Upper lobe of left lung (tissue), 4 donors: ENCODE data around the gene NUDT8.

Source experiments
- POLR2A ChIP-seq, 4 donors: fragments of 450-650 bp; IDR thresholded peaks; one replicate each; pipeline ENCODE4 v1.5.1; 2016 to 2017; ENCODE audit warnings: antibody characterized with exemption in 4 of 4, mild to moderate bottlenecking in 2 of 4
- TF ChIP-seq, protein P1 (sequence below), 6 experiments: fragments of 450-650 bp in 4 of 6; fragments of 200-600 bp in 2 of 6; sonication (generic) in 2 of 6; IDR thresholded peaks; one replicate each; pipeline ENCODE4 v1.5.1; 2016 to 2019; ENCODE audit warnings: antibody characterized with exemption in 6 of 6

DNA sequence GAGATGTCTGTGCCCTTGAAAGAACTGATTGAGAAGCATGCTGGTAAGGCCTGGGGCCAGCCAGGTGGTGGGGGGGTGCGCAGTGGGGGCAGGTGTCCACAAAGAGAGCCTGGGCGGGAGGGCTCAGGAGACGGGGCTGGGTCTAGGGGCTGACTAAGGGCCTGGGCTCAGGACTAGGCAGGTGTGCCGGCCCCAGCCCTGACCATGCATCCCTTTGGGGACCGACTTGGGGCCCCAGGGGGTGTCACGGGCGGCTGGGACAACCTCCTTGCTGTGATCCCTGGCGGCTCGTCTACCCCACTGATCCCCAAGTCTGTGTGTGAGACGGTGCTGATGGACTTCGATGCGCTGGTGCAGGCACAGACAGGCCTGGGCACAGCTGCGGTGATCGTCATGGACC lies 18.6 kb downstream of the NUDT8 start:
- no peak for TF ChIP-seq POLR2A (IDR thresholded peaks at IDR 0.05)
- TF ChIP-seq, protein P1, sequence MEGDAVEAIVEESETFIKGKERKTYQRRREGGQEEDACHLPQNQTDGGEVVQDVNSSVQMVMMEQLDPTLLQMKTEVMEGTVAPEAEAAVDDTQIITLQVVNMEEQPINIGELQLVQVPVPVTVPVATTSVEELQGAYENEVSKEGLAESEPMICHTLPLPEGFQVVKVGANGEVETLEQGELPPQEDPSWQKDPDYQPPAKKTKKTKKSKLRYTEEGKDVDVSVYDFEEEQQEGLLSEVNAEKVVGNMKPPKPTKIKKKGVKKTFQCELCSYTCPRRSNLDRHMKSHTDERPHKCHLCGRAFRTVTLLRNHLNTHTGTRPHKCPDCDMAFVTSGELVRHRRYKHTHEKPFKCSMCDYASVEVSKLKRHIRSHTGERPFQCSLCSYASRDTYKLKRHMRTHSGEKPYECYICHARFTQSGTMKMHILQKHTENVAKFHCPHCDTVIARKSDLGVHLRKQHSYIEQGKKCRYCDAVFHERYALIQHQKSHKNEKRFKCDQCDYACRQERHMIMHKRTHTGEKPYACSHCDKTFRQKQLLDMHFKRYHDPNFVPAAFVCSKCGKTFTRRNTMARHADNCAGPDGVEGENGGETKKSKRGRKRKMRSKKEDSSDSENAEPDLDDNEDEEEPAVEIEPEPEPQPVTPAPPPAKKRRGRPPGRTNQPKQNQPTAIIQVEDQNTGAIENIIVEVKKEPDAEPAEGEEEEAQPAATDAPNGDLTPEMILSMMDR (IDR thresholded peaks at IDR 0.05), result no peak
